ENCODE data around the gene COPS2. TPM values are rescaled to one million over a fixed set of nuclear protein-coding genes. Genes with fewer than 3 reads are reported as not detected.

COPS2 gene
- total and polyA plus RNA-seq, 10 of the 15 experiments (the other 5 are each of a cell fraction or from before 2014, with no cell fraction given): 31.5 to 115 (median 76.3) TPM

GRCh38 chr15:49115062-49115461, 40.3 kb downstream of the COPS2 start:
- BruUV-seq (replicated peaks): no TSS peak
- FAIRE-seq (no peak), ATAC-seq (no peak), DNase-seq (ENCODE audit: low read depth, low spot score) (no peak)
- Histone ChIP-seq H3K9ac (ENCODE audit: control insufficient read depth, insufficient read depth, low read length) (no peak overlapping the region), H2AFZ (ENCODE audit: control insufficient read depth, low read depth, low read length) (no peak overlapping the region), H3K4me1 (ENCODE audit: control insufficient read depth, insufficient read depth, low read length) (no peaks in the 10 kb centered on the region), H3K36me3 (ENCODE audit: control insufficient read depth in 2 of 2, insufficient read depth in 2 of 2, low read length in 1 of 2) (peaks cover 7 to 17% of the 10 kb centered on the region in 2 experiments), H3K4me3 (no peak overlapping the region), H4K20me1 (ENCODE audit: control insufficient read depth, insufficient read depth) (no peaks in the 10 kb centered on the region), H3K9me3 (replicated peaks; ENCODE audit: control insufficient read depth, insufficient read depth, low read length) (peaks cover 7% of the 10 kb centered on the region), H3K4me2 (ENCODE audit: control insufficient read depth, insufficient read depth) (no peak overlapping the region), H3K27ac (ENCODE audit: control insufficient read depth, insufficient read depth) (no peak overlapping the region), H3K79me2 (ENCODE audit: control insufficient read depth, insufficient read depth, low read length) (no peaks in the 10 kb centered on the region), H3K27me3 (replicated peaks in 1 of 2; ENCODE audit: control insufficient read depth in 2 of 2, insufficient read depth in 2 of 2, low read length in 1 of 2) (no peaks in the 10 kb centered on the region)
- ChIA-PET CTCF (interaction anchor here (1.4 to 1.6 kb wide), 2 partner anchors 12 to 30 kb away, joined by 3 to 4 read pairs; no protein-coding TSS in a partner anchor), RAD21 (ENCODE audit: unreplicated experiment) (no interaction called here), SMC1A (ENCODE audit: uncharacterized antibody, unreplicated experiment) (no interaction called here), POLR2A (no interaction called here)
- TF ChIP-seq BMI1 (IDR thresholded peaks at IDR 0.05; ENCODE audit: borderline replicate concordance) (no peak), CHD4 (IDR thresholded peaks at IDR 0.05) (no peak), TCF3 (IDR thresholded peaks at IDR 0.05; ENCODE audit: borderline replicate concordance, insufficient read depth, low read depth, low read length) (no peak), HDAC2 (IDR thresholded peaks at IDR 0.05) (no peak), FOXK2 (IDR thresholded peaks at IDR 0.05) (no peak), CHD1 (IDR thresholded peaks at IDR 0.05; ENCODE audit: low read depth, low read length) (no peak)
- 100% methylated on average over 2 of the region's 2 CpGs for WGBS (ENCODE audit: insufficient coverage, insufficient replicate concordance, low lambda C conversion rate, missing lambda C conversion rate)
- intact Hi-C loops (cut with micrococcal nuclease; ENCODE audit: unreplicated experiment) (no loop called here), in situ Hi-C loops (cut with MboI) (no loop called here)

- H3K4me2 ChIP-seq (ENCODE audit: control insufficient read depth, insufficient read depth): no peak overlapping the region
- H3K27ac ChIP-seq (ENCODE audit: control insufficient read depth, insufficient read depth): no peak overlapping the region
- H2AFZ ChIP-seq (ENCODE audit: control insufficient read depth, low read depth, low read length): no peak overlapping the region
- ATAC-seq (no peak), DNase-seq (ENCODE audit: low read depth, low spot score) (no peak), FAIRE-seq (no peak)
- BruUV-seq (replicated peaks): no TSS peak
- in situ Hi-C loops (cut with MboI): no loop called here
- H3K4me1 ChIP-seq (ENCODE audit: control insufficient read depth, insufficient read depth, low read length): no peaks in the 10 kb centered on the region
- RAD21 ChIA-PET (ENCODE audit: unreplicated experiment): no interaction called here
- CTCF ChIA-PET: no interaction called here
- peaks cover 7 to 20% of the 10 kb centered on the region in 2 experiments; a peak in 3 of 4 replicates for H3K36me3 ChIP-seq (ENCODE audit: control insufficient read depth in 2 of 2, insufficient read depth in 2 of 2, low read length in 1 of 2)
- SMC1A ChIA-PET (ENCODE audit: uncharacterized antibody, unreplicated experiment): no interaction called here
- WGBS (ENCODE audit: insufficient coverage, insufficient replicate concordance, low lambda C conversion rate, missing lambda C conversion rate): 100% methylated on average over 2 of the region's 2 CpGs
- peaks cover 7% of the 10 kb centered on the region for H3K9me3 ChIP-seq (replicated peaks; ENCODE audit: control insufficient read depth, insufficient read depth, low read length)
- H3K79me2 ChIP-seq (ENCODE audit: control insufficient read depth, insufficient read depth, low read length): no peaks in the 10 kb centered on the region
- no peaks in the 10 kb centered on the region for H3K27me3 ChIP-seq (replicated peaks in 1 of 2; ENCODE audit: control insufficient read depth in 2 of 2, insufficient read depth in 2 of 2, low read length in 1 of 2)
- H4K20me1 ChIP-seq (ENCODE audit: control insufficient read depth, insufficient read depth): no peaks in the 10 kb centered on the region
- no peak overlapping the region for H3K4me3 ChIP-seq
- no peak overlapping the region for H3K9ac ChIP-seq (ENCODE audit: control insufficient read depth, insufficient read depth, low read length)
- POLR2A ChIA-PET: interaction anchor here (0.6 kb wide), 1 partner anchor 1775 kb away, joined by 3 read pairs; no protein-coding TSS in a partner anchor
- intact Hi-C loops (cut with micrococcal nuclease; ENCODE audit: unreplicated experiment): no loop called here
- no peak for TF ChIP-seq SREBF1 (IDR thresholded peaks at IDR 0.05; ENCODE audit: low read length)
- no peak for TF ChIP-seq ESRRA (IDR thresholded peaks at IDR 0.05; ENCODE audit: low read length)
- no peak for TF ChIP-seq MEF2A (IDR thresholded peaks at IDR 0.05; ENCODE audit: insufficient read depth, low read depth, low read length)
- TF ChIP-seq NFYA (IDR thresholded peaks at IDR 0.05; ENCODE audit: borderline replicate concordance, low read depth, low read length): no peak
- no peak for TF ChIP-seq PAX8 (IDR thresholded peaks at IDR 0.05)
- no peak for TF ChIP-seq ZNF687 (IDR thresholded peaks at IDR 0.05)
Observed at GRCh38 chr15:49110158-49110944, 45.0 kb downstream of the COPS2 start.
